Activated CD4-positive, CD25-positive, alpha-beta regulatory T cell treated with anti-CD3 and anti-CD28 coated beads, Interleukin-2, amount 50 U/mL, for 24 hours (primary cell): ENCODE results near the gene SMG9.
"Not testable (repeated sequence)": the region's sequence is repeated elsewhere in the genome, so short reads cannot be mapped to it uniquely, and the experiment has no call there.

Experiments
- ATAC-seq, 2 donors: fragments of 150-1000 bp; cut with Tn5 transposase; one replicate each; pipeline ENCODE4 v1.10.0; 2021; ENCODE audit warnings: mild to moderate bottlenecking in 1 of 2, moderate library complexity in 1 of 2

Gene SMG9

DNA sequence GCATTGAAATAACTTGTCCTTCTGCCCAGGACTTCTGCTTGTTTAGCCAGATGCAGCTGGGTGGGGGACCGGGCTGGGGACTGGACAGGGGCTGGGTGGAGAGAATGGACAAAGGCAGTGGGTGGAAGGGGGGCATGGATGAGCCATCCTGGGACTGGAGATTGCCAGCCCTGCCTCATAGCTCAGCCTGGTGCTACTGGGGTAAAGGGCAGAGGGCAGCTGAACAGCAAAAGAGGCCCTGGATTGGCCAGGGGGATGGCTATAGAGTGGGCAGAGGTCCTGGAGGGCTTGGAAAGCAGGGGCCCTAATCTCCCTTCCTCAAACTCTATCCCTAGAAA is 67.1 kb downstream of the SMG9 start:
- no peak for ATAC-seq

GRCh38 chr19:43684326-43684725 is 70.4 kb downstream of the SMG9 start:
- no peak for ATAC-seq

- ATAC-seq: no peak
Observed at GRCh38 chr19:43683905-43684304, 70.9 kb downstream of the SMG9 start.

DNA sequence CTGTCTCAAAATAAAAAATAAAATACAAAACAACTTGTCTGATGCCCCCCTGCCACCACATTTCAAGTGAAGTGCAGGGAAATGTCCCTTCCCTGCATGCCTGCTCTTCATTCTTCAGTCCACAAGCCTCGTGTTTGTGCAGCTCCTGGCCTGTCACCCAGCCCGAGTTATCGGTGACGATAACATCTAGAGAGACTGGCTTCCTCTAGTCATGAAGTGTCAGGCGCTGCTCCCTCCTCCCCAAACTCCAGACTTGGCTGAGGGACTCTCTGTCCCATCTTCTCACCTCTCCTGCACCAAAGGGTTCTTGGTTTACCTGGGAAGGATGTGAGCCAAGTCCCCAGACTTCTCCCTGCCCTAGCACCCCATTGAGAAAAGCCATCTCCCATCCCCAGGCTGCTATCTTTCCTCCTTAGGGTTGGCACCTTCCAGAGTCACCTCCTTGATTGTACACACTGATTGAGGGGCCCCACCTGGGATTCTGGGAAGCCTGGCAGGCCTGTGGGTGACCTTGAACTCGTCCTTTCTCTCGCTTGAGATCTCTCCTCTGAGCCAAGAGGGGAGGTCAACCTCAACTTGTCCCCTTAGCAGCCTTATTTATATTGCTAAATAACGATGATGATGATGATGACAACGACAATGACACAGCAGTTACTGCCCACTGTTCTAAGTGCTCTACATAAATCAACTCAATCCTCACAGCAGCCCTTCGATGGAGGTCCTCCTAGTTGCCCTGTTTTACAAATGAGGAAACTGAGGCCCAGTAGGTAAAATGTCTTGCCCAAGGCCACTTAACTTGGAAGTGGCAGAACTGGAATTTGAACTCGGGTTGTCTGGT is 71.7 kb downstream of the SMG9 start:
- ATAC-seq: no peak

- not testable (repeated sequence) for ATAC-seq
Observed at GRCh38 chr19:43682269-43682668, 72.5 kb downstream of the SMG9 start.

GRCh38 chr19:43681821-43682220 is 72.9 kb downstream of the SMG9 start:
- ATAC-seq: no peak

- no peak for ATAC-seq
Observed at GRCh38 chr19:43678512-43679261, 76.1 kb downstream of the SMG9 start.
